ENCODE results near the gene ASPG. TPM values are rescaled to one million over a fixed set of nuclear protein-coding genes. Genes with fewer than 3 reads are reported as not detected.

ASPG gene
- polyA plus RNA-seq, 1 donor from 2014 or later = not detected

DNA sequence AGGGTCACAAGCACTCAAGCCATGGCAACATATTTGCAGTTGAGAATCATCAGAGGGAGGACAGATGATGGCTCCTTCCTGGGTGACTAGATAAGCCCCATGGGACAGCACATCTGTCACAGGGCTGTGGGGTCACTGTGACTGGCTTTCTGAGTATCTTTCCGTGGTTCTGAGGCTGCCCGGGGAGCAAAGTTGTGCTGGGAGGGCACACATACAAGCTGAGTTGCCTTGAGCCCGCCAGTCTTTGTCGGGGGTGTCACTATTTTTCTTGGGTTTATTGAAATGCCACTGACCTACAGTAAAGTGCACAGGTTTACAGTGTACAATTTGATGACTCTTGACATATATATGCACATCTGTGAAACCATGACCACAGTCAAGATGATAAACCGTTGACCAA is 35.6 kb downstream of the ASPG start:
- no peak overlapping the region for H3K27ac Mint-ChIP-seq
- H3K27me3 Mint-ChIP-seq = peaks cover 24% of the 10 kb centered on the region
- peaks cover 0 to under 1% (median 0%) of the 10 kb centered on the region in 3 donors for H3K4me1 Mint-ChIP-seq
- H3K9me3 Mint-ChIP-seq = peaks cover 6 to 19% (median 7%) of the 10 kb centered on the region in 3 donors
- no peak overlapping the region for H3K4me3 Mint-ChIP-seq
- H3K36me3 Mint-ChIP-seq = no peaks in the 10 kb centered on the region

DNA sequence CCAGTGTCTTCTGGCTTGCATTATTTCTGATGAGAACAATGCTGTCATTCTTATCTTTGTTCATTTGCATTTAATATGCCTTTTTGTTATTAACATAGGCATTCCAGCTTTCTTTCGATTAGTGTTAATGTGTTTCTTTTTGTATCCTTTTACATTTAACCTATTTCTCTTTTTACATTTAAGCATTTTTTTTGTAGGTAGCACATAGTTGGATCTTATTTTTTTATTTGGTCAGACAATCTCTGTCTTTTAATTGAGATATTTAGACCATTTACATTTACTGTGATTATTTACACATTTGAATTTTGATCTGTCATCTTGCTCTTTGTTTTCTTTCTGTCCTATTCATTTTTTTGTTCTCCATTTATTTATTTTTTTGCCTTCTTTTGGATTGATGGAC is 38.4 kb downstream of the ASPG start:
- H3K9me3 Mint-ChIP-seq = peaks cover 12 to 28% (median 14%) of the 10 kb centered on the region in 3 donors
- peaks cover 0 to 2% (median 0%) of the 10 kb centered on the region in 3 donors for H3K4me1 Mint-ChIP-seq
- H3K4me3 Mint-ChIP-seq = no peak overlapping the region
- H3K36me3 Mint-ChIP-seq = no peaks in the 10 kb centered on the region
- peaks cover 17% of the 10 kb centered on the region for H3K27me3 Mint-ChIP-seq
- no peak overlapping the region for H3K27ac Mint-ChIP-seq

DNA sequence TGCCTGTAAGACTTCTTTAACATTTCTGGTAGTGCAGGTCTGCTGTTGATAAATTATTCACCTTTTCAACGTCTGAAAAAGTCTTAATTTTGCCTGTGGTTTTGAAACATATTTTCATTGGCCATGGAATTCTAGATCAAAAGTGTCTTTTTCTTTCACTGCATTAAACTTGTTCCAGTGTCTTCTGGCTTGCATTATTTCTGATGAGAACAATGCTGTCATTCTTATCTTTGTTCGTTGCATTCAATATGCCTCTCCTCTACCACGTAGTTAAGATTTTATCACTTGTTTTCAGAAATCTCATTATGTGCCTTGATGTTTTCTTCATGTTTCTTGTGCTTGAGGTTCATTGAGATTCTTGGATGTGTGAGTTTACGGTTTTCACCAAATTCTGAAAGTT is 39.5 kb downstream of the ASPG start:
- H3K4me3 Mint-ChIP-seq = no peak overlapping the region
- peaks cover 16 to 28% (median 19%) of the 10 kb centered on the region in 3 donors for H3K9me3 Mint-ChIP-seq
- H3K36me3 Mint-ChIP-seq = no peaks in the 10 kb centered on the region
- peaks cover 0 to 2% (median 0%) of the 10 kb centered on the region in 3 donors for H3K4me1 Mint-ChIP-seq
- no peak overlapping the region for H3K27ac Mint-ChIP-seq
- H3K27me3 Mint-ChIP-seq = peaks cover 10% of the 10 kb centered on the region

DNA sequence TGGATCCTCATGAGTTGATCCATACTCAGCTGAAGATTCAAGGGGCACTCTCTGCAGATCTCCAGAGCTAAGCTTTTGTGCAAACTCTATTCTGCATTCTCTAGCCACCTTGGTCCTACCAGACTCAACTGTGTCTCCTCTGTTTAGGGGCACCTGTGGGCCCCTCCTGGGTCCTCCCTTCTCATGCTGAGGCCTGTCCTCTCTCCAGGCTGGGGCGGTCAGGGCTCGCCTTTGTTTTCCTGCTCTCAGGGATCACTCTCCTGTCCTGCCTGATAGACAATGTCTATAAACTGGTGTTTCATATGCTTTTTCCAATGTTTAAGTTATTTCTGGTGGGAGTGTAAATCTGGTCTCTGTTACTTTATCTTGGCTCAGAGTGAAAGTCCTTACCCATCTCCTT is 41.3 kb downstream of the ASPG start:
- Mint-ChIP-seq H3K36me3 (no peaks in the 10 kb centered on the region), H3K27ac (peak overlapping the region in 1 of 3 donors; percentile 36), H3K4me1 (peaks cover 0 to 3% (median 0%) of the 10 kb centered on the region in 3 donors), H3K9me3 (peaks cover 16 to 28% (median 19%) of the 10 kb centered on the region in 3 donors), H3K4me3 (no peak overlapping the region), H3K27me3 (peaks cover 13% of the 10 kb centered on the region)

DNA sequence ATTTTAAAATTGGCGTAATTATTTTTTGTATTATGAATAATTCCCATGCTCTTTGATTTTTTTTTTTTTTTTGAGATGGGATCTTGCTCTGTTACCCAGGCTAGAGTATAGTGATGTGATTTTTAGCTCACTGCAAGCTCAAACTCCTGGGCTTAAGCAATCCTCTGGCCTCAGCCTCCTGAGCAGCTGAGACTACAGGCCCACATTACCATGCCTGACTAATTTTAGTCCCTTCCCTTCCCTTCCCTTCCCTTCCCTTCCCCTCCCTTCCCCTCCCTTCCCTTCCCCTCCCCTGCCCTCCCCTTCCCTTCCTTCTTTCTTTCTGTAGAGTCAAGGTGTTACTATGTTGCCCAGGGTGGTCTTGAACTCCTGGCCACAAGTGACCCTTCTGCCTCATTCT is 43.5 kb downstream of the ASPG start:
- peaks cover 26% of the 10 kb centered on the region for H3K27me3 Mint-ChIP-seq
- no peak overlapping the region for H3K4me3 Mint-ChIP-seq
- no peak overlapping the region for H3K27ac Mint-ChIP-seq
- no peaks in the 10 kb centered on the region for H3K36me3 Mint-ChIP-seq
- H3K4me1 Mint-ChIP-seq = peaks cover 0 to 3% (median 0%) of the 10 kb centered on the region in 3 donors
- peaks cover 13 to 24% (median 17%) of the 10 kb centered on the region in 3 donors for H3K9me3 Mint-ChIP-seq

DNA sequence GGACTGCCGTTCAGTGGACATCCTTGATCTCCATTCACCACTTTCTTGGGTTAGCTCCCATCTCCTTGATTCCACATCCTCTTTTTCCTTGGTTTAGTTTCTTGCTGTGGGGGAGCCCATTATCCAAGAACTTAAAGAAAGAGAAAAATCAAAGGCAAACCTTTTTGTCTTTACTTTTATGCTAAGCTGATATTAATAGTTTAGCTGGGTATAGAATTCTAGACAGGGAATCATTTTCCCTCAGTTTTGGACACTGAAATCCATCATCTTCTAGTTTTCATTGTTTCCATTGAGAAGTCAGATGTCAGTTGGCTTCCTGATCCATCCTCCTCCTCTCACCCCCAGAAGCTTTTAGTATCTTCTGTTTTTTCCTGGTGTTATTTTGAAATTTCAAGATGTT is 44.1 kb downstream of the ASPG start:
- H3K36me3 Mint-ChIP-seq = no peaks in the 10 kb centered on the region
- peaks cover 13 to 20% (median 17%) of the 10 kb centered on the region in 3 donors for H3K9me3 Mint-ChIP-seq
- H3K4me1 Mint-ChIP-seq = peaks cover 0 to 3% (median 0%) of the 10 kb centered on the region in 3 donors
- no peak overlapping the region for H3K27ac Mint-ChIP-seq
- H3K4me3 Mint-ChIP-seq = peak overlapping the region in 2 of 4 donors; percentile 58 to 68
- peaks cover 30% of the 10 kb centered on the region for H3K27me3 Mint-ChIP-seq

DNA sequence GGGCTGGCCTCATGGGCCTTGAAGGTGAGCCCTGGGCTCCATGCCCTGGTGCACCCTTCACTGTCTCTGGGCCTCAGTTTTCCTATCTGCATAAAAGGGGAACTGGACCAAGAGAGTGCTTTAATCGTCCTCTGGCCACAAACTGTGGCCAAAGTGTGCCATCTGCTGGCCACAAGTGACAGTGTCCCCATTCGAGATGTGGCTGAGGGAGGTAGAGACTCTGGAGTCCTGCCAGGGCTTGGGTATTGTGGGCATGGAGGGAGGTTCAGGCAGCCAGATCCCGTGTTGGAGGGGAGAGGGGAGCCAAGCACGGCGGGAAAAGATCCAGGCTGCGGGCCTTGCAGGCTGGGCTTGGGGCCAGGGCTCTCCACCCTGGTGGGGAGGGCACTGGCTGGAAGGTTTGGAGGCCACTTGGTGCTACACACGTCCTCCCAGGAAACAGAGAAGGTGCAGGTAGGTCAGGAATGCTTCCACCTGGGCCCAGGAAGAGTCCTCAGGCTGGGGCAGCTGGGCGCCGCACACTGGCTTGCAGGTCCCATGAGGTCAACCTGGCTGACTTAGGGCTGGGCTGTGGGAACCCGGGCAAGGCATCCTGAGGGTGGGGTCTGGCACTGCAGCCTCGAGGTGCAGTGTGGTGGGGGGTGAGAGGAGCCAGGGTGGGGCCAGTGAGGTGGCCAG is 45.6 kb downstream of the ASPG start:
- Mint-ChIP-seq H3K9me3 (peaks cover 9 to 13% (median 9%) of the 10 kb centered on the region in 3 donors), H3K4me3 (no peak overlapping the region), H3K27me3 (peaks cover 36% of the 10 kb centered on the region), H3K4me1 (peaks cover 0 to 5% (median 0%) of the 10 kb centered on the region in 3 donors), H3K36me3 (no peaks in the 10 kb centered on the region), H3K27ac (no peak overlapping the region)

DNA sequence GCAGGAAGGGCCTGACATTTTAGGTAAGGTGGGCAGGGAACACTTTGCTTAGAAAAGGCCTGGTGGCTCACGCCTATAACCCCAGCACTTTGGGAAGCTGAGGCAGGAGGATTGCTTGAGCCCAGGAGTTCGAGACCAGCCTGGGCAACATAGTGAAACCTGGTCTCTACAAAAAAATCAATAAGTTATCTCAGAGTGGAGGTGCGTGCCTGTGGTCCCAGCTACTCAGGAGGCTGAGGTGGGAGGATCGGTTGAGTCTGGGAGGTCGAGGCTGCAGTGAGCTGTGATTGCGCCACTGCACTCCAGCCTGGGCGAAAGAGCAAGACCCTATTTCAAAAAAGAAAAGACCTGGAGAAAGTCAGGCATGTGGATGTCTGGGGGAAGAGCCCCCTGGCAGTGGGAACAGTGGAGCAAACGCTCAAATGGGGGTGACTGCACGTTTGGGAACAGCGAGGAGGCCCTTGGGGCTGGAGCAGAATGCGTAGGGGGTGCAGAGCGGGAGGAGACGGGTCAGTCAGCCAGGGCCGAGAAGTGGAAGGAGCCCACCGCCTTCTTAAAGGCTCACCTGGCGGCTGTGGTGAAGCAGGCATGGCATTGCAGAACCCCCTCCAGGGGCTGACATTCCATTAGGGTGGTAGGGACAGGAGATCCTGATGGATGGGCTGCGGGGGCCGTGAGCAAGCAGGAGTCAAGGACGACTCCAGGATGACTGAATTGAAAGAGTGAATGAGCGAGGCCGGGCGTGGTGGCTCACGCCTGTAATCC is 46.6 kb downstream of the ASPG start:
- H3K4me3 Mint-ChIP-seq = no peak overlapping the region
- peaks cover 42% of the 10 kb centered on the region for H3K27me3 Mint-ChIP-seq

DNA sequence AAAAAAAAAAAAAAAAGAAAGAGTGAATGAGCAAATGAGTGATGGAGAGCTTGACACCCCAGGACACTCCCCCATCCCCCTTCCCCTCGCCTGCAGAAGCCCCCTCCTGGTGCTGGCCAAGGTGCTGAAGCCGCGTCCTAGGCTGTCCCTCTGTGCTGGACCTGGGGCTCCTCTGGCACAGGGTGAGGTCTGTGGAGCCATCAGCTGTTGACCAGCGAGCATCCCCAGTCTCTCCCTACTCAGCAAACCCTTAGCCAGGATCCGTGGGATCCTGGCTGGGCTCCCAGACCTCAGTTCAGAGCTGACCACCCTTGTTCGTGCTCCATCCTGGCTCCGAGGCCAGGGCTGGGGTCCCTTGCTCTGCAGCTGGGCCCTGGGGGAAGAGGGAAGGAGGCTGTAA is 47.5 kb downstream of the ASPG start:
- Mint-ChIP-seq H3K27me3 (peaks cover 45% of the 10 kb centered on the region), H3K27ac (no peak overlapping the region), H3K4me3 (no peak overlapping the region), H3K4me1 (peaks cover 0 to 5% (median 4%) of the 10 kb centered on the region in 3 donors), H3K9me3 (peaks cover 0 to 7% (median 5%) of the 10 kb centered on the region in 3 donors), H3K36me3 (no peaks in the 10 kb centered on the region)

More for the DNA sequence above, 46.6 kb downstream of the ASPG start:
- H3K27ac Mint-ChIP-seq = peak overlapping the region in 1 of 3 donors; percentile 88
- H3K4me1 Mint-ChIP-seq = peaks cover 0 to 5% (median 4%) of the 10 kb centered on the region in 3 donors
- peaks cover 0 to 9% (median 6%) of the 10 kb centered on the region in 3 donors for H3K9me3 Mint-ChIP-seq
- H3K36me3 Mint-ChIP-seq = no peaks in the 10 kb centered on the region

DNA sequence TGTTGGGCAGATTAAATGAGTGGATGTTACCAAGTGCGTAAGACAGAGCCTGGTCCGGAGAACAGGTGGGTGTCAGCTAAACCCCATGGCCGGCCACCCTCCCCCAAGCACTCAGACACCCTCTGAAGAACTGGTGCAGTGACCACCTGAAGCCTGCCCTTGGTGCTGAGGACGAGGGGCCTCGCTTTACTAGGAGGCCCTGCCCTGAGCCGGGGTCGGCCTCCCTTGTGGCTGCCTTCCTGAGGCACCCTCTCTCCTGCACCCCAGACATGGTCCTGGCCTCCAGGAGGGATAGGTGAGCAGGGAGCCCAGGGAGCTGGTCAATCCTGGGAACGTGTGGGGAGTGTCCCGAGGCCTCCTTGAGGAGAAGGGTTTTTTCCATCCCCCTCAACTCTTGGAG is 48.0 kb downstream of the ASPG start:
- Mint-ChIP-seq H3K4me1 (peaks cover 0 to 5% (median 4%) of the 10 kb centered on the region in 3 donors), H3K36me3 (no peaks in the 10 kb centered on the region), H3K27ac (no peak overlapping the region), H3K27me3 (peaks cover 44% of the 10 kb centered on the region), H3K9me3 (peaks cover 0 to 7% (median 4%) of the 10 kb centered on the region in 3 donors), H3K4me3 (no peak overlapping the region)

DNA sequence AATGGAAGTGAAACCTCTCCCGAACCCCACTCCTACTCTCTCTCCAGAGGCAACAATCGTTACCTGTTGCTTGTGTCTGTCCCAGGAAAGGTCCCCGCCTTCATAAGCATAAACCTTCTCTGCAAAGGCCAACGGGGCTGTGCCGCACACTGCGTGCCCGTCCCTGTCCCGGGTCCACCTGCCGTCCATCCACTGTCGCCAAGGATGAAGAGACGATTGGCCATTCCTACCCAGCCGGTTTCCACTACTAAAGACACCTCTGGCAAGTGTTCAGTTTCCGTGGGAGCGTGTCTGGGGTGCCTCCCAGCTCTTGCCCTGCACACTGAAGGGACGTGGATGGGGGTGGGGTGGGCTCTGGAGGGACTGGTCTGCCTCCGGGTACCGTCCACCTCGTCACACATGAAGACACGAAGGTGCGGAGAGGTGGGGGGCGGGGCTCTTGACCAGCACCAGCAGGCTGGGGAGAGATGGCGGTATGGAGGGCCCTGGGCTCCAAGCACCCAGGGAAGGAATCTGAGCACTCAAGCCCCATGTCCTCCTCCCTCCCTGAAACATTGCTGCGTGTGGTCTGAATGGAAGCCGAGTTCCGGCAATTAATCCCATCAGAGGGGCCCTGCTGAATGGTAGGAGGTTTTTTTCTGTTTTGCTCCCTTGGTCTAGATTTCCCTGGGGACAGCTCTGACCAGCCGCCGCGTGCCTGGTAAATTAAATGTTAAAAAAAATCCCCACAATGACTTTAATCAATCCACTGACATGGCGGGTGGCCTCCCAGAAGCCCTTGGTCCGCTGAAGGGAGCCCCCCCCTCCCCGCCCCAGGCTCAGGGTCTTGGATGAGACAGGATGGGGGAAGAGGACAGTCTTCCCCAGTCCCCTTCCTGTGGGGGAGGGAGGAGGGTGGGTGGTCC is 48.8 kb downstream of the ASPG start:
- Mint-ChIP-seq H3K27me3 (peaks cover 46% of the 10 kb centered on the region), H3K36me3 (no peaks in the 10 kb centered on the region), H3K27ac (no peak overlapping the region), H3K4me3 (peak overlapping the region in 1 of 4 donors; percentile 63), H3K4me1 (peaks cover 0 to 5% (median 4%) of the 10 kb centered on the region in 3 donors), H3K9me3 (peaks cover 0 to 7% (median 2%) of the 10 kb centered on the region in 3 donors)

DNA sequence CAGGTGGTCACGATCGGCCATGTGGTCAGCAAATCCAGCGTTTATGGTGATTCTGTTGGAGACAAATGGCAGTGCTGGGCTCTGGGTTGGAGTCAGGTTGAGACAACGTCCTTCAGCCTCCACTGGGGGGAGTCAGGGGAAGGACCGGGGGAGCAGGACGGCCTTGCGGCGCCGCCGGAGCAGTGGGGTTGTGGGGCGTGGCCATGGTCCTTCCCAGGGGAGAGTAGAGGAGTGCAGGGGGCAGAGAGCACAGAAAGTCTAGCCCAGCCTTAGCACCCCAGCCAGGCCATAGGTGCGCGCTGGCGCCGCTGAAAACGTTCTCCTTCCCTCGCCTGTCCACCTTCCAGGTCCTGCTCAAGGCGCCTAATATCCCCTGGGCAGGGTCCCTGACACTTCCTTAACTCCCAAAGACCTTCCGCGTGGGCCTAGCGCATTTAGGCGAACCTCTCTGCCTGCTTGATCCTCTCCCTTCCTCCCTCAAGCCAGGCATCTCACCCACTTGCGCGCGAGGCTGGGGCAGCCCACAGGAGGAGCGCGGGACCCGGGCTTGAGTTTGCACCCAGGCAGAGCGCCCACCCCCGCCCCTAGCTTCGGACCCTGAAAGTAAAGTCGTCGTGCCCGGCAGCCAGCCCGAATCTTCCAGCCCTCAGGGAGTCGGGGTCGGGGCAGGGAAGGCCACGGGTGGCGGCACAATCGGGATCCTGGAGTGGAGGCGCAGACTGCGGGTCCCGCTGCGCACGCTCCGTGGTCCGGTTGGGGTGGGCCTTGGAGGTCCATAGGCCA is 49.8 kb downstream of the ASPG start:
- H3K27ac Mint-ChIP-seq = no peak overlapping the region
- H3K9me3 Mint-ChIP-seq = no peaks in the 10 kb centered on the region
- H3K4me3 Mint-ChIP-seq = peak overlapping the region in 2 of 4 donors; percentile 41 to 70
- H3K27me3 Mint-ChIP-seq = peaks cover 49% of the 10 kb centered on the region
- H3K36me3 Mint-ChIP-seq = no peaks in the 10 kb centered on the region
- peaks cover 0 to 5% (median 4%) of the 10 kb centered on the region in 3 donors for H3K4me1 Mint-ChIP-seq

DNA sequence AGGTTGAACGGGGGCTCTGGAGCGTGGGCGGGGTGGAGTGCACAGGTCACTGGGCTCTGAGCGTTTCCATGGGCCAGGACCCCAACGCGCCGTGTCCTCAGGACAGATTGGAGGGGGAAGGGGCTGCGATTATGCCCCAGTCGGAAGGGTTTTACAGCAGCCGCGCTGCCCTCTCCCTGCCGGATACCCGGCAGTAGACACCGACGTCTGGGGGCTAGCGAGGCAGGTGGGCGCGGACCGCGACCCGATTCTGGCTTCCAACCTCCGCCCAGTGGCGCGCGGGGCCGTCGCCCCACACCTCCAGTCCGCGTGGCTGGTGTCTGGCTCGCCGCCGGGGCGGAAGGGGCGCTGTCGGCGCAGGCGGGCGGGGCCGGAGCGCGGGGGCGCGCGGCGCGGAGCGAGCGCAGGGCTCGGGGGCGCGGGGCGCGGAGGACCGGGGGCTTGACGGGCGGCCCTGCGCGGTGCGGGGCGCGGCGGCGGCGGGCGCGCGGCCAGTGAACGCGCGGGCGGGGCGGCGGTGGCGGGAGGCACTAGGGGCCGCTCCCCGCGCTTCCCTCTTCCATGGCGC is 50.5 kb downstream of the ASPG start:
- Mint-ChIP-seq H3K27me3 (peaks cover 50% of the 10 kb centered on the region), H3K36me3 (no peaks in the 10 kb centered on the region), H3K9me3 (no peaks in the 10 kb centered on the region), H3K27ac (no peak overlapping the region), H3K4me3 (peak overlapping the region in 1 of 4 donors; percentile 41), H3K4me1 (peaks cover 0 to 4% (median 4%) of the 10 kb centered on the region in 3 donors)
